H1 (cell line): ENCODE results near the gene CYP26A1. TPM values are rescaled to one million over a fixed set of nuclear protein-coding genes. Genes with fewer than 3 reads are reported as not detected.

ENCODE experiments used
- CTCF ChIA-PET: fragments of 300-600 bp; sonication (Branson Sonifier 250); formaldehyde crosslinking; loops from one replicate; lab custom pipeline; 2021; ENCODE audit not compliant: partially characterized antibody; lab: Charles Lee
- POLR2A ChIA-PET: fragments of 300-600 bp; sonication (Branson Sonifier 250); formaldehyde crosslinking; loops from one replicate; lab custom pipeline; 2021; ENCODE audit warnings: inconsistent platforms; ENCODE audit not compliant: partially characterized antibody; lab: Charles Lee
- DNase-seq, 2 experiments: peaks; one replicate each; pipeline versions ENCODE4 v3.0.0 to v3.0.0-alpha.2; 2010 to 2022; ENCODE audit warnings: low spot score in 2 of 2, low read depth in 1 of 2, mixed read lengths in 1 of 2
- FAIRE-seq: peaks from 2 replicates; lab custom pipeline; 2011; peaks lifted over from hg19 to GRCh38; lab: Jason Lieb, UNC
- H2AFZ ChIP-seq: 2 replicates; pipeline ENCODE4 v1.8.1; 2012; ENCODE audit warnings: low read length, inconsistent platforms
- H2AK5ac ChIP-seq: 2 replicates; pipeline ENCODE4 v1.6.1; 2013; ENCODE audit warnings: low read depth, low read length
- H2BK120ac ChIP-seq: replicated peaks from 2 replicates; pipeline ENCODE3; 2013; ENCODE audit warnings: low read depth, low read length, inconsistent platforms
- H2BK12ac ChIP-seq: 2 replicates; pipeline ENCODE4 v1.6.1; 2013; ENCODE audit warnings: low read depth, low read length
- H2BK15ac ChIP-seq: 2 replicates; pipeline ENCODE4 v1.6.1; 2013; ENCODE audit warnings: low read length
- H2BK20ac ChIP-seq: 2 replicates; pipeline ENCODE4 v1.6.1; 2013; ENCODE audit warnings: low read length
- H2BK5ac ChIP-seq: 2 replicates; pipeline ENCODE4 v1.6.1; 2013; ENCODE audit warnings: low read depth, low read length
- H3K14ac ChIP-seq: 2 replicates; pipeline ENCODE4 v1.6.1; 2013; ENCODE audit warnings: inconsistent platforms; ENCODE audit not compliant: insufficient read length
- H3K18ac ChIP-seq: 2 replicates; pipeline ENCODE4 v1.6.1; 2013; ENCODE audit warnings: low read length; ENCODE audit errors: extremely low read depth
- H3K23ac ChIP-seq: 2 replicates; pipeline ENCODE4 v1.6.1; 2013; ENCODE audit warnings: inconsistent platforms; ENCODE audit not compliant: insufficient read length
- H3K23me2 ChIP-seq: 2 replicates; pipeline ENCODE4 v1.6.1; 2013; ENCODE audit warnings: low read depth, low read length
- H3K27ac ChIP-seq: 2 replicates; pipeline ENCODE4 v1.6.1; 2011; ENCODE audit warnings: low read depth, low read length, inconsistent platforms
- H3K27me3 ChIP-seq, 4 experiments: replicated peaks in 1 of 4; 1 replicate in 1 of 4; 2 replicates in 3 of 4; pipeline versions ENCODE4 v1.6.1 to v1.8.1; 2011 to 2013; ENCODE audit warnings: low read length in 3 of 4, mild to moderate bottlenecking in 3 of 4, inconsistent platforms in 2 of 4, mixed read lengths in 2 of 4, moderate library complexity in 1 of 4; ENCODE audit not compliant: control insufficient read depth in 3 of 4, insufficient read depth in 3 of 4; ENCODE audit errors: extremely low read depth in 1 of 4
- H3K36me3 ChIP-seq, 4 experiments: 2 replicates each; pipeline versions ENCODE4 v1.6.1 to v1.8.1; 2011 to 2013; ENCODE audit warnings: mild to moderate bottlenecking in 4 of 4, low read length in 3 of 4, moderate library complexity in 2 of 4, control low read depth in 1 of 4, inconsistent platforms in 1 of 4; ENCODE audit not compliant: insufficient read depth in 4 of 4, control insufficient read depth in 2 of 4
- H3K4ac ChIP-seq: replicated peaks from 2 replicates; pipeline ENCODE3; 2013; ENCODE audit warnings: low read length, low read depth, mixed read lengths, inconsistent platforms; ENCODE audit not compliant: insufficient read length
- H3K4me1 ChIP-seq, 4 experiments: replicated peaks in 1 of 4; 1 replicate in 1 of 4; 2 replicates in 3 of 4; pipeline versions ENCODE4 v1.6.1 to v1.8.1; 2011 to 2013; ENCODE audit warnings: low read length in 3 of 4, inconsistent platforms in 2 of 4, mixed read lengths in 1 of 4; ENCODE audit not compliant: insufficient read depth in 4 of 4, control insufficient read depth in 3 of 4
- H3K4me2 ChIP-seq, 2 experiments: 2 replicates each; pipeline versions ENCODE4 v1.6.1 to v1.8.1; 2011 to 2013; ENCODE audit warnings: low read depth in 2 of 2, low read length in 2 of 2, control low read depth in 1 of 2, inconsistent platforms in 1 of 2, mild to moderate bottlenecking in 1 of 2; ENCODE audit not compliant: insufficient read depth in 1 of 2
- H3K4me3 ChIP-seq, 4 experiments: fragments of 200-600, 300-600 bp in 1 of 4; sonication (generic), shearing (Covaris generic), sonication (Bioruptor Twin) in 1 of 4; 2 replicates each; pipeline versions ENCODE4 v1.5.1 to v1.8.1; 2011 to 2016; ENCODE audit warnings: low read length in 4 of 4, low read depth in 3 of 4, control low read depth in 2 of 4, inconsistent platforms in 2 of 4, mild to moderate bottlenecking in 2 of 4, mixed read lengths in 1 of 4, moderate library complexity in 1 of 4; ENCODE audit not compliant: insufficient read depth in 2 of 4; ENCODE audit errors: extremely low read depth in 1 of 4
- H3K56ac ChIP-seq: replicated peaks from 2 replicates; pipeline ENCODE3; 2013; ENCODE audit warnings: low read depth, mild to moderate bottlenecking, mixed read lengths, low read length, inconsistent platforms; ENCODE audit not compliant: insufficient read length
- H3K79me1 ChIP-seq: 2 replicates; pipeline ENCODE4 v1.6.1; 2013; ENCODE audit warnings: low read depth, low read length, control low read depth
- H3K79me2 ChIP-seq, 2 experiments: 2 replicates each; pipeline versions ENCODE4 v1.6.1 to v1.8.1; 2012 to 2013; ENCODE audit warnings: low read length in 2 of 2, mild to moderate bottlenecking in 2 of 2, inconsistent platforms in 1 of 2; ENCODE audit not compliant: insufficient read depth in 2 of 2, control insufficient read depth in 1 of 2
- H3K9ac ChIP-seq, 4 experiments: replicated peaks in 1 of 4; 1 replicate in 1 of 4; 2 replicates in 3 of 4; pipeline versions ENCODE4 v1.6.1 to v1.8.1; 2011 to 2013; ENCODE audit warnings: low read depth in 3 of 4, low read length in 3 of 4, control low read depth in 2 of 4, mild to moderate bottlenecking in 2 of 4, moderate library complexity in 2 of 4, inconsistent platforms in 1 of 4; ENCODE audit errors: extremely low read depth in 1 of 4
- H3K9me3 ChIP-seq, 2 experiments: 2 replicates each; pipeline versions ENCODE4 v1.6.1 to v1.8.1; 2012 to 2013; ENCODE audit warnings: mild to moderate bottlenecking in 2 of 2, moderate library complexity in 2 of 2, control low read depth in 1 of 2, inconsistent platforms in 1 of 2, low read depth in 1 of 2, low read length in 1 of 2, mixed read lengths in 1 of 2; ENCODE audit not compliant: insufficient read depth in 2 of 2
- H4K20me1 ChIP-seq, 2 experiments: replicated peaks in 1 of 2; 2 replicates each; pipeline versions ENCODE3 to v1.8.1; 2011 to 2013; ENCODE audit warnings: inconsistent platforms in 2 of 2, low read length in 2 of 2, mild to moderate bottlenecking in 1 of 2; ENCODE audit not compliant: insufficient read depth in 2 of 2, control insufficient read depth in 1 of 2
- H4K5ac ChIP-seq: 2 replicates; pipeline ENCODE4 v1.6.1; 2013; ENCODE audit warnings: low read length, low read depth, mixed read lengths, inconsistent platforms; ENCODE audit not compliant: insufficient read length
- H4K8ac ChIP-seq: 2 replicates; pipeline ENCODE4 v1.8.0; 2013; ENCODE audit warnings: mild to moderate bottlenecking, moderate library complexity, low read length, inconsistent platforms; ENCODE audit not compliant: insufficient read depth; ENCODE audit errors: extremely low read depth
- H4K91ac ChIP-seq: replicated peaks from 2 replicates; pipeline ENCODE3; 2013; ENCODE audit warnings: low read length, mixed read lengths, inconsistent platforms; ENCODE audit not compliant: insufficient read length
- KDM4A ChIP-seq: IDR thresholded peaks from one replicate; pipeline ENCODE4 v1.7.1; 2012; ENCODE audit warnings: low read depth, mild to moderate bottlenecking, moderate library complexity, low read length, inconsistent platforms; ENCODE audit not compliant: severe bottlenecking
- NANOG ChIP-seq: IDR thresholded peaks from 2 replicates; pipeline ENCODE4 v1.6.1; 2011; ENCODE audit warnings: low read length, low read depth, mild to moderate bottlenecking, inconsistent platforms; ENCODE audit not compliant: insufficient read depth, poor library complexity, severe bottlenecking
- POLR2A ChIP-seq, 2 experiments: IDR thresholded peaks; 1 replicate in 1 of 2; 2 replicates in 1 of 2; pipeline ENCODE4 v1.6.1; 2011; ENCODE audit warnings: low read depth in 2 of 2, low read length in 2 of 2, mild to moderate bottlenecking in 2 of 2; ENCODE audit errors: control extremely low read depth in 1 of 2
- POLR2AphosphoS5 ChIP-seq: IDR thresholded peaks from 2 replicates; pipeline ENCODE4 v1.6.1; 2011; ENCODE audit warnings: low read depth, low read length
- SIRT6 ChIP-seq: IDR thresholded peaks from one replicate; pipeline ENCODE4 v1.7.1; 2012; ENCODE audit warnings: low read length, inconsistent platforms
- SIX5 ChIP-seq: IDR thresholded peaks from 2 replicates; pipeline ENCODE4 v1.6.1; 2011; ENCODE audit warnings: mild to moderate bottlenecking, low read depth, low read length
- TBP ChIP-seq: IDR thresholded peaks from 2 replicates; pipeline ENCODE4 v1.6.1; 2011; ENCODE audit warnings: low read depth, low read length, improper control_type of control experiment
- ZNF274 ChIP-seq: IDR thresholded peaks from 2 replicates; pipeline ENCODE4 v1.7.0; 2012; ENCODE audit warnings: low read length, borderline replicate concordance; ENCODE audit errors: extremely low read depth
- WGBS, 2 experiments: shearing (Covaris generic) in 1 of 2; methylation state at CpG; one replicate each; pipeline versions ENCODE4 v1.1.6 to v1.1.7; 2013 to 2015; ENCODE audit warnings: low lambda C conversion rate in 2 of 2, mixed read lengths in 2 of 2, inconsistent platforms in 1 of 2, low coverage in 1 of 2, missing lambda C conversion rate in 1 of 2; ENCODE audit not compliant: insufficient replicate concordance in 2 of 2, insufficient coverage in 1 of 2, insufficient read length in 1 of 2; ENCODE audit errors: extremely low coverage in 1 of 2, missing lambda C conversion rate in 1 of 2; 5-methylcytosine and 5-hydroxymethylcytosine counted together
- polyA plus RNA-seq, 7 experiments: library from polyadenylated mRNA; depleted of rRNA in 3 of 7; stranded (reverse) in 5 of 7; unstranded in 2 of 7; fragments of >200 nt in 5 of 7; fragments of 200-250 nt in 2 of 7; gene quantifications; 1 replicate in 5 of 7; 2 replicates in 1 of 7; 4 replicates in 1 of 7; pipeline versions ENCODE4 v1.2.1 to v1.2.3, GENCODE V29; 2011 to 2013; ENCODE audit warnings: missing spikeins in 2 of 7, mixed read lengths in 2 of 7
- total RNA-seq: library from RNA; stranded (reverse); fragmentation: NEBNext Ultra II Directional; extraction: Animal tissue kit (Norgen Biotek cat#: 25700); gene quantifications from 2 replicates; pipeline ENCODE4 v1.2.1, GENCODE V29; 2021
- TF ChIP-seq, protein P1 (sequence below): IDR thresholded peaks from 2 replicates; pipeline ENCODE4 v1.6.1; 2012; ENCODE audit warnings: low read length, inconsistent platforms

Gene CYP26A1
- total and polyA plus RNA-seq, 2 of the 8 experiments (the other 6 are each of a cell fraction or from before 2014, with no cell fraction given): 5.0 to 9.1 TPM

DNA sequence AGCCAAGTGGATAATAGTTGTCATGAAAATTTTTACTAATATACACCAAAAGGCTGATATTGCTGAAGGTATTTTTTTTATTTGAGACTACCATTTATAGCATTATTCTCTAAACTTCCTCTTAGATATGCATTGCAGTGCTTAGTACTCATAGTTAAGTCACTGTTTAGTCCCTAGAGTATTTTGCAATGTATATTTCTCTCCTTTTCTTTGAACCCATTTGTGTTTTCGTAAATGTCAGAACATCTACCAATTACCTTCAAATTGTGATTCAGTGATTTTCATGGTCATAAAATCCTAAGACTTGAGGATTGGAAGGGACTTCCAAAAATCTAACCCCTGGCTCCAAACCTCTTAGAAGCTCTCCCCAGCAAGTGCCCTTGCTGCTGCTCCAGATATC, 34.6 kb upstream of the CYP26A1 start:
- H2BK120ac ChIP-seq: no peak overlapping the region
- CTCF ChIA-PET: interaction anchor here (0.6 to 2.8 kb wide), 17 partner anchors 9 to 306 kb away, joined by 3 to 16 read pairs (median 6); no protein-coding TSS in a partner anchor
- H3K18ac ChIP-seq: no peak overlapping the region
- H3K27ac ChIP-seq: no peak overlapping the region
- H3K4me2 ChIP-seq: no peak overlapping the region
- FAIRE-seq (no peak), DNase-seq (no peak)
- no peaks in the 10 kb centered on the region for H3K79me2 ChIP-seq
- no peak overlapping the region for H2BK5ac ChIP-seq
- H3K23me2 ChIP-seq: no peaks in the 10 kb centered on the region; the same call in 1 of the 2 replicates
- H3K56ac ChIP-seq: no peak overlapping the region
- no peak overlapping the region for H2BK12ac ChIP-seq
- H2BK15ac ChIP-seq: no peak overlapping the region
- no peaks in the 10 kb centered on the region for H3K79me1 ChIP-seq
- POLR2A ChIA-PET: no interaction called here
- H2BK20ac ChIP-seq: no peak overlapping the region
- no peak overlapping the region for H3K4ac ChIP-seq
- H3K14ac ChIP-seq: no peak overlapping the region
- H2AK5ac ChIP-seq: no peak overlapping the region
- no peaks in the 10 kb centered on the region for H3K36me3 ChIP-seq
- H2AFZ ChIP-seq: no peak overlapping the region
- H4K20me1 ChIP-seq: no peaks in the 10 kb centered on the region
- H4K91ac ChIP-seq: no peak overlapping the region
- no peak overlapping the region for H4K8ac ChIP-seq
- no peaks in the 10 kb centered on the region for H3K9me3 ChIP-seq
- H3K23ac ChIP-seq: no peak overlapping the region
- no peak overlapping the region for H3K9ac ChIP-seq
- H3K4me3 ChIP-seq: no peak overlapping the region
- H3K27me3 ChIP-seq: no peaks in the 10 kb centered on the region
- whole genome bisulfite sequencing, 2 experiments: 91% methylated on average over 1 of the region's 1 CpG; no CpG with 5 or more reads in 1 of the 2 experiments
- H3K4me1 ChIP-seq: peaks cover 0 to 3% (median 0%) of the 10 kb centered on the region in 4 experiments; a peak in 2 of 7 replicates
- no peak overlapping the region for H4K5ac ChIP-seq
- TF ChIP-seq, protein P1, sequence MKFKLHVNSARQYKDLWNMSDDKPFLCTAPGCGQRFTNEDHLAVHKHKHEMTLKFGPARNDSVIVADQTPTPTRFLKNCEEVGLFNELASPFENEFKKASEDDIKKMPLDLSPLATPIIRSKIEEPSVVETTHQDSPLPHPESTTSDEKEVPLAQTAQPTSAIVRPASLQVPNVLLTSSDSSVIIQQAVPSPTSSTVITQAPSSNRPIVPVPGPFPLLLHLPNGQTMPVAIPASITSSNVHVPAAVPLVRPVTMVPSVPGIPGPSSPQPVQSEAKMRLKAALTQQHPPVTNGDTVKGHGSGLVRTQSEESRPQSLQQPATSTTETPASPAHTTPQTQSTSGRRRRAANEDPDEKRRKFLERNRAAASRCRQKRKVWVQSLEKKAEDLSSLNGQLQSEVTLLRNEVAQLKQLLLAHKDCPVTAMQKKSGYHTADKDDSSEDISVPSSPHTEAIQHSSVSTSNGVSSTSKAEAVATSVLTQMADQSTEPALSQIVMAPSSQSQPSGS: no peak
- TF ChIP-seq NANOG (no peak), POLR2A (IDR thresholded peaks at IDR 0.05; ENCODE audit: control extremely low read depth in 1 of 2, low read depth in 2 of 2, low read length in 2 of 2) (no peak), POLR2AphosphoS5 (no peak), KDM4A (no peak), SIX5 (no peak), SIRT6 (no peak), TBP (no peak), ZNF274 (no peak)
